ENCODE measurements around the gene SPATA13.
"Not testable (repeated sequence)": the region's sequence is repeated elsewhere in the genome, so short reads cannot be mapped to it uniquely, and the experiment has no call there.

The SPATA13 gene

DNA sequence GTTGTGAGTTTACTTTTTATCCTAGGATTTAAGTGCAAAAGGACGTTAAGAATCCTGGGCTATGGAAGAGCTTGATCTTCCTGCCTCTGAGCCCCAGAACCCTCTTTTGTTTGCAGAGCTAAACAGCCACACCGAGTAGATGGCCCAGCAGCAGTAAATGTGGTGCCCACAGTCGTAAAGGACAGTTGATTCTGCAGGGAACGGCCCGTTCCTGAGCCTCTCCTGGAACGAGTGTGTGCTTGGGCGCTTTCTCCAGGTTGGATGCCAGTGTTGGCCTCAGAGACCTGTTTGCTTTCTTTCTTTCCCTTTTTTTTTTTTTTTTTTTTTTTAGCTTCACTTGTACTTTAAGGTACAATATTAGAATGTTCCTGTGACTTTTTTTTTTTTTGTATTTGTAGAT lies 41.7 kb downstream of the SPATA13 start:
- no peak for DNase-seq

GRCh38 chr13:24203273-24203672 lies 42.8 kb downstream of the SPATA13 start:
- DNase-seq, result no peak

DNA sequence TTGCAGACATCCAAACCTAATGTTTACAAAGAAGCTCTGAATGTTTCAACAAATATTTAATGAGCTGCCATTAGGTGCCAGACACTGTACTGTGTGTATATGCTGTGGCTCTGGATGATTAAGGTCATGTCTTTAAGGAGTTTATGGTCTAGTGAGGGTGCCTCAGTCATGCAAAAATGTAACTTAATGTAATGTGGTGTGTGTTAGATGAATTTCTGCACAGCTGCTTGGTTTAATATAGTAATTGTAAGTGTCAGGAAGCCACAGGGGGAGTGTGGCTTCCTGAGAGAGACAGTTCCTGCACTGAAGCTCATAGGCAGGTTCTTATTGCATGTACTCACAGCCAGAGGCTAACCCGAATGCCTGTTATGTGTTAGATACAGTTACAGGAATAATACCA lies 43.3 kb downstream of the SPATA13 start:
- DNase-seq, result no peak

GRCh38 chr13:24205076-24205475 lies 44.6 kb downstream of the SPATA13 start:
- not testable (repeated sequence) for DNase-seq

GRCh38 chr13:24207841-24208667 lies 47.5 kb downstream of the SPATA13 start:
- DNase-seq, result no peak

DNA sequence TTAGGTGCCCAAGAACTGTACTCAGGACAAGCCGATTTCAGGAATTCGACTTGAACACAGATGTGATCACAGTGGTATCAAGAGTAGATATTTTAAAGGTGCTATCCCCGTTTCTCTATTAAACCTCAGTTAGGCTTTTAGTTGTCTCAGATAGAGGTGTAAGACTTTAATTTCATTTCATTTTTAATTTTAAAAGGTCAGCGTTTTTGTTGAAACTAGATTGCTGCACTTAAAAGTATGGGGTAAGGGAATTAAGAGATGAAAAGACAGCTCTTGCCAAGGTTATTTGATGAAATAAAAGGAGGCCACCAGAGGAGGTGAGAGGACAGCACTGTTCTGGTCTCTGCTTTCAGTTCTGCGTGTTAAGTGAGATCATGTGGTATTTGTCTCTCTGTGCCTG lies 48.6 kb downstream of the SPATA13 start:
- no peak for DNase-seq

GRCh38 chr13:24212254-24212653 lies 51.7 kb downstream of the SPATA13 start:
- DNase-seq, result no peak

DNA sequence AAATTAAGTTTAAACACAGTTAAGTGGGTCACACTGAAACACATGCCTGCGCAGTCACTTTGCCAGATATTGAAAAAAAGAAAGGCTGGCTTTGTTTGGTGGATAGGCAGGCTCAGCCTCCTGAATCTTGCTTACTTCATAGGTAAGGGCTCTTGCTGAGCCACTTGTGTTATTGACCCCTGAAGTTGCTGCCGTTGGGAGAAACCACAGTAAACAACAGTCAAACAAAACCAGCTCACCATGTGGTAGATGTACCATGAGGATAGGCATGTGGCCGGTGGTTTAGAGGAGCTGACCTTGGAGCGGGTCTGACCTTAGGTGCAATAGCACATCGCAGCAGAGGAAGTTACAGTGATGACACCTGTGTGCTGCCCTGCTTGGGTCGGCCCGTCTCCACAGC lies 52.2 kb downstream of the SPATA13 start:
- DNase-seq, result no peak

- no peak for DNase-seq
Measured at GRCh38 chr13:24213932-24214331, 53.4 kb downstream of the SPATA13 start.

DNA sequence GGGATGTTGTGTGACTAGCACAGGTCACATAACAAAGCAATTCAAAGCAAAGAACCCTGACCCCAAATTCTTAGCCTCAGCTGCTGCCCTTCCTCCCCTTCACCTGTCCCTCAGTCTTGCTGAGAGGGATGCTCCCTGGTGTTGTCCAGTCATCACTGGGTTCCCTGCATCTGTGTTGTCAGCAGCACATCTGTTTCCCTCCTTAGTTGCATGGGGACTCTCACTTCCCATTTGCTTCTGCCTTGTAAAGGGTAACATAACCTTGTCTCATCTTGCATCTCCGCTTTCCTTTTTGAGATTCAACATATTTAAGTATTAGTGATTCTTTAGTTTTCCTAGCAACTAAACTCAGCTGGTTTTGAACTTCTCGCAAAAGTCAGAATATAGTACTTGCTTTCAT lies 54.0 kb downstream of the SPATA13 start:
- no peak for DNase-seq

- no peak for DNase-seq
Measured at GRCh38 chr13:24215126-24215525, 54.6 kb downstream of the SPATA13 start.

- DNase-seq, result no peak
Measured at GRCh38 chr13:24215732-24216131, 55.2 kb downstream of the SPATA13 start.

- DNase-seq, result no peak
Measured at GRCh38 chr13:24216176-24216575, 55.7 kb downstream of the SPATA13 start.

GRCh38 chr13:24216779-24217178 lies 56.3 kb downstream of the SPATA13 start:
- DNase-seq, result not testable (repeated sequence)

DNA sequence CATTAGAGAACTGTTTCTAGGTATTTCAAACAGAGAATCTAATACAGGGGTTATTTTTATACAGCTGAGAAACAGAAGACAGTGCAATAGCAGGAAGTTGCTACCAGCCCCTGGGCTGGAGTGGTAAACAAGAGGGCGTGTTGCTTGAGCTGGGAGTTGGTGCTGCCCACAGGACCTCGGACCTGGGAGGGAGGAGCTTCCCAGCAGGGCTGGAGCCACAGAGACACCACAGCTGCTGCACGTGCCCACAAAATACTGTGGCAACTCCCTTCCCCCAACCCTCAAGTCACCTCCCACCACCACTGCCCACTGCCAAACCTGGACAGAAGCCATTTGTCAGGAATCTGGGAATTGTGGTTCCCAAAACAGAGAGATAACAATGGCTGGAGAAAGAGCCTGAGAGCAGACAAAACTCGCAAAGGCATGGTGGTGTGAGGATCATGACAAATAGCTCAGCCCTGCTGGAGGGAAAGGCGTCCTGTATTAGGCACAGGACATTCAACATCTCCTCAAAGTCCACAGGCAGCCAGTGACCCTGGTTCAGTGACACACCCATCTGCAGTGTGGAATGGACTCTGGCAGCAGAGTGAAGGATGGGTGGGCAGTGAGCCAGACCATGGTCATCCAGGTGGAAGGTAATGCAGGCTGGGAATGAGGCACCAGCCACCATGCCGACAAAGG lies 57.2 kb downstream of the SPATA13 start:
- DNase-seq, result no peak

DNA sequence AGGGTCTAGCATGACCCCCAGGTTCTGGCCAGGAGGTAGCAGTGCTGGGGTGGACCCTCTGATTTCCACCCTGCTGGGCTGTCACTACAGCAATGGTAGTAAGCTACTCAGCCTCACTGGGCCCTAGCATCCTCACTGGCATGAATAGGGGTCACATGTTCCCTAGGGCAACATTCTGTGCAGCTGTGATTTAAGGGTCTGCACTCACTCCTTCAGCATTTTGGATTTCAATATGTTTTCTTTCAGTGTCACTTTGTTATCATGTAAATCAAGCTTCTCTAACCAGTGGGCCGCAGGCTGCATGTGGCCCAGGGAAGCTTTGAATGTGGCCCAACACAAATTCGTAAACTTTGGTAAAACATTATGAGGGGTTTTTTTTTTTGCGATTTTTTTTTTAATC lies 57.8 kb downstream of the SPATA13 start:
- no peak for DNase-seq

DNA sequence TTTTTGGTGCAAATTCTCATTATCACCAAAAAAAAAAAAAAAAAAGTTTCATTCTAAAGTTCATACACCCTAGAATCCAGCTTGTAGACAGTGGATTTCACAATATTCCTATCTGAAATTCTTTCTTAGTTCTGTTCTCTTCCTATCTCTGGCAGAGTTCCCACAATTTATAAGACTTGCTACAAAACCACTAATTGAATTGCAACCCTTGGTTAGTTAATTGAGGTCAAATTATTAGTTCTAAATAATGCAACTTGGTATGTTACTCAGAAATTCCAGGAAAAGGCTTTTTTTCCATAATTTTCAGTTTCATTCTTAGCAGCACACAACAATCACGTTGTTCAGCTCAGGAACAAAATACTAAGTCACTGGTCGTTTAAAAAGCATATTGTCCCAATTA lies 58.5 kb downstream of the SPATA13 start:
- DNase-seq, result no peak

DNA sequence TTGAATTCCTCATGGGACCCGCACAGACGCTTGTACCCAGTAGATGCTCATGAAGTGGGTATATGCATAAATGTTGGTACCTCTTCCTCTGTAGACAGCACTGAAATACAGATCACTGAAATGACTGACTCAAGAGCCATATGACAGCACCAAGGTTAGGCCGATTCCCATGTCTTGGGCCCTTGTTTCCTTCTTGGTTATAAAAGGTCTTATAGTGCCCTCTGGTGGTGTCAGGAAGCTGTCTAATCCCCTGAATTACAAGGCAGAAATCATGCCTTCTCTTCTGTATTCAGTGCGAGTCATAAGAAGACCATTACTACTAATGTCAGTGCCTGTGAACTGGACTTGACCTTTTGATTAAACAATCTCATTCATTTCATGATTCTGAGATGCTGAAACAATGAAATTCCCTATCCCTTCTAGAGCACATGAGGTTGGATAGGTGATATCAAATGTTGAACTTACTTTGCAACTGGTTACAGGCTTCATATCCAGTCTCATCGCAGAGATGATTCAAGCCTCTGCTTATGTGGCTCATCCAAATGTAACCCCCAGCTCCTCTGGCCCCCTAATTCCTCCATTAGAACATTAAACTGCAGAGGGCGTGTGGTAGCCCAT lies 59.7 kb downstream of the SPATA13 start:
- DNase-seq, result peak; percentile 71

DNA sequence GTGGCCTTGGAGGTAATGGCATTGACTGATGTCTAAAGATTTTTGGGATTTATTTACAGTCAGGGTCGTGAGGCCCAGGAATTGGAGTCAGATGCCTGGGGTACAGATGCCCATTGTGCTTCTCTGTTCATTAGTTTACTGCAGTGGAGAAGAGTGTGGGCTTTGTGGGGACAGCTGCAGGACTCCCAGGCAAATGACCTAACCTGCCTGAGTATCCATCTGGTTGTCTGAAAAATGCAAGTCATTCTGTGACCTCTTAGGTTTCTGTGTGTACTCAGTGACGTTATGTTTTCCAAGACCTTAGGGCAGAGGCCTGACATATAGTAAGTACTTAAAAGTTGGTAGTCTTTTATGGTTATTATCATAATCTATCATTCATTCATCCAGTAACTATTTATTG lies 60.5 kb downstream of the SPATA13 start:
- DNase-seq, result no peak

GRCh38 chr13:24222756-24223155 lies 62.2 kb downstream of the SPATA13 start:
- DNase-seq, result no peak

DNA sequence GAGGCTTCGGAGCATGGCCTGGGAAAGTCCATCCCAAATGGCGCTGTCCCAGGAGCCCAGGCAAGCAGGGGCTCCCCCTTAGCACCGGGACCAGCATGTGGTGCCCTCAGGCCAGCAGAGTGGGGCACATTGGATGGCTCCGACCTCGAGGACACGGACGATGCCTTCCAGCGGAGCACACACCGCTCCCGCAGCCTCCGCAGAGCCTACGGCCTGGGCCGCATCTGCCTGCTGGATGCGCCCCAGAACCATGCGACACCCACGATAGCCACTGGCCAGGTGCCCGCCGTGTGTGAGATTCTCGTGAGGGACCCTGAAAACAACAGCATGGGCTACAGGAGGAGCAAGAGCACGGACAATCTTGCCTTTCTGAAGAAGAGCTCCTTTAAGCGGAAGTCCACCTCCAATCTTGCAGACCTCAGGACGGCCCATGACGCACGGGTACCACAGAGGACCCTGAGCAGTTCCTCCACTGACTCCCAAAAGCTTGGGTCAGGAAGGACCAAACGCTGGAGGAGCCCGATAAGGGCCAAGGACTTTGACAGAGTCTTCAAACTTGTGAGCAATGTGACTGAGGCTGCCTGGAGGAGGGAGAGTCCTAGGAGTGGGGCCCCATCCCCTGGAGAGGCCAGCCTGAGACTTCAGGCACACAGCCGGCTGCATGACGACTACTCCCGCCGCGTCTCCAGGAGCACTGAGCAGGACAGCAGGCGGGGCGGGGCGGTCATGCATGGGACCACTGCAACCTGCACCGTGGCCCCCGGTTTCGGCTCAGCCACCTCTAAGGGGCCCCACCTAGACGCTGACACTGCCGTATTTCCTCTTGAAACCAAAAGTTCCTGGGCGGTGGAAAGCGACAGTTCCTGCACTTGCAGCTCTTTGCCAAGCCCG lies 63.1 kb downstream of the SPATA13 start:
- no peak for DNase-seq

DNA sequence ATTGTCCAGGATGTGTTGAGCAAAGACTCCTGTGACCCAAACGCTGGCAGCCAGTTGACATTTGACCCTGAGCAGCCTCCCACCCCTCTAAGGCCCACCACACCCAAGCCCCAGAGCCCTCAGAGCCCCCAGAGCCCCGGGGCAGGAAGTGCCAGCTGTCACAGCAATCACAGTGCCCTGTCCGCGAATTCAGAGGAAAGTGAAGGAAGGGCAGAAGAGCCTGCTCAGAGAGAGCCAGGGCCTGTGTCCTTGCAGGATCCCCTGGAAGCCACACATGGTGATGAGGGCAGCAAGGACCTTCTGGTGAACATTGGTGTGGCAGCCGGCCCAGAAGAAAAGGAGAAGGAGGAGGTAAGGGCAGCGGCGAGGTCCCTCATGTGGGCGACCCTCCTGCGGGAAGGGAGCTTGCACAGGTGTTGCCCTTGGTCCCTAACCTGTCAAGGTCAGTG lies 63.7 kb downstream of the SPATA13 start:
- no peak for DNase-seq

- no peak for DNase-seq
Measured at GRCh38 chr13:24225062-24225461, 64.5 kb downstream of the SPATA13 start.

Data from islet precursor cell (in vitro differentiated cells).